GM13976 (cell line): ENCODE measurements around the gene MMD2.
"Not testable (repeated sequence)": the region's sequence is repeated elsewhere in the genome, so short reads cannot be mapped to it uniquely, and the experiment has no call there.

Experiments
- DNase-seq: peaks from one replicate; pipeline ENCODE4 v3.0.0; 2012; ENCODE audit warnings: low spot score
- in situ Hi-C: fragments of 300-500 bp; cut with MboI; formaldehyde crosslinking; loops from one replicate; pipeline ENCODE4 v1.12.0; 2022; ENCODE audit warnings: low sequenced_read_pairs, mixed read lengths, inconsistent platforms; ENCODE audit not compliant: unreplicated experiment
- TF ChIP-seq, protein P1 (sequence below): IDR thresholded peaks from 2 replicates; pipeline ENCODE4 v1.5.1; 2012; ENCODE audit warnings: borderline replicate concordance, mild to moderate bottlenecking; ENCODE audit not compliant: insufficient read depth; ENCODE audit errors: extremely low read depth, missing control alignments, control extremely low read depth

Gene MMD2

DNA sequence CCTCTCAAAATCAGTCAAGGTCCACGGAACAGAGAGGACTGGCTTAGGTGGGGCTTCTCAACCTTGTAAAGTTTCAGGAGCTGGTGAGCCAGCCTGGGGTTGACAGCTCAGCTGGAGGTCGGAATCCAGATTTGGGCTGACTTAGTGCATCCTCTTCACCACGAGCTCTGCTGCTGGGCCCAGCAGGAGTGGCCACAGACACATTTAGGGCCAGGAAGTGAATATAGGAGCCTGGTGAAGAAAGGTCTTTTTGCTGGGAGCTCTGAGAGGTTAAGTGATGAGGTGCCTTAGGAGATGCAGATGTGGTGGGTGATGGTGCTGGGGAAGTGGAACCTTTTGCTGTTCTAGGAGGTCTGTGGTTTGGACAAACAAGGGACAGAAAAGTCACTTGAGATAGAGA lies 39.3 kb upstream of the MMD2 start:
- TF ChIP-seq, protein P1, sequence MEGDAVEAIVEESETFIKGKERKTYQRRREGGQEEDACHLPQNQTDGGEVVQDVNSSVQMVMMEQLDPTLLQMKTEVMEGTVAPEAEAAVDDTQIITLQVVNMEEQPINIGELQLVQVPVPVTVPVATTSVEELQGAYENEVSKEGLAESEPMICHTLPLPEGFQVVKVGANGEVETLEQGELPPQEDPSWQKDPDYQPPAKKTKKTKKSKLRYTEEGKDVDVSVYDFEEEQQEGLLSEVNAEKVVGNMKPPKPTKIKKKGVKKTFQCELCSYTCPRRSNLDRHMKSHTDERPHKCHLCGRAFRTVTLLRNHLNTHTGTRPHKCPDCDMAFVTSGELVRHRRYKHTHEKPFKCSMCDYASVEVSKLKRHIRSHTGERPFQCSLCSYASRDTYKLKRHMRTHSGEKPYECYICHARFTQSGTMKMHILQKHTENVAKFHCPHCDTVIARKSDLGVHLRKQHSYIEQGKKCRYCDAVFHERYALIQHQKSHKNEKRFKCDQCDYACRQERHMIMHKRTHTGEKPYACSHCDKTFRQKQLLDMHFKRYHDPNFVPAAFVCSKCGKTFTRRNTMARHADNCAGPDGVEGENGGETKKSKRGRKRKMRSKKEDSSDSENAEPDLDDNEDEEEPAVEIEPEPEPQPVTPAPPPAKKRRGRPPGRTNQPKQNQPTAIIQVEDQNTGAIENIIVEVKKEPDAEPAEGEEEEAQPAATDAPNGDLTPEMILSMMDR = no peak
- DNase-seq = no peak
- in situ Hi-C loops = no loop called here

DNA sequence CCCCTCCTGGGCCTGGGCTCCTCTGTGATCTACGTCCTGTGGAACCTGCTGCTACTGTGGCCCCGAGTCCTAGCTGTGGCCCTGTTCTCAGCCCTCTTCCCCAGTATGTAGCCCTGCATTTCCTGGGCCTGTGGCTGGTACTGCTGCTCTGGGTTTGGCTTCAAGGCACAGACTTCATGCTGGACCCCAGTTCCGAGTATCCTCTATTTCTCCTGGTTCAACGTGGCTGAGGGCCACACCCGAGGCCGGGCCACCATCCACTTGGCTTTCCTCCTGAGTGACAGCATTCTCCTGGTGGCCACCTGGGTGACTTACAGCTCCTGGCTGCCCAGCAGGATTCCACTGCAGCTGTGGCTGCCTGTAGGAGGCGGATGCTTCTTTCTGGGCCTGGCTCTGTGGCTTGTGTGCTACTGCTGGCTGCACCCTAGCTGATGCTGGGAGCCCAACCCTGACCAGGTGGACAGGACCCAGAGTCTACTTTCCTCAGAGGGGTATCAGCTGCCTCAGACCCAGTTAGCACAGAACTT lies 37.8 kb upstream of the MMD2 start:
- TF ChIP-seq, protein P1 = no peak
- in situ Hi-C loops = no loop called here
- DNase-seq = no peak

DNA sequence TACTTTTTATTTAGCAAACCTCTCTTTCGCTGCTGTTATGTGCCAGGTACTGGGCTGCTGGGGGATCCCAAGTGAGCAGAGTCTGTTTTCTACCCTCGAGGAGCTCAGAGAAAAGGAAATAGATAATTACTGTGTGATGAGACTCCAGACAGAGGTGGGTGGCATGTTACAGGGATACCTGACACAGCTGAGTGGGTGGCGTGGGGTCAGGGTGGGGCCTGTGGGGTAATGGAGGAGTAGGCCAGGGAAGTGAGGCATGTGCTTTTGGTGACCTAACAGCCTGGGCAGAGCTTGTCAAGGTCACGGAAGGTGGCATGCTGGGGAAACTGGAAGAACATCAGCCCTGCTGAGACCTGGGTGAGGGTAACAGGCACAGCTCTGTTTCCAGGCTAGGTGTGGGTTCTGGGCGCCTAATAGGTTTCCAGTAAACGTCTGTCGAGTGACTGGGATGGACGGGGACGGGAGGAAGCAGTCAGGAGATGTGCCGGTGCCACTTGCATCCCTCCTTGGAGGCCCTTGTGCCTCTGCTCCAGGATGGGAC lies 36.5 kb upstream of the MMD2 start:
- TF ChIP-seq, protein P1 = no peak
- in situ Hi-C loops = no loop called here
- no peak for DNase-seq

DNA sequence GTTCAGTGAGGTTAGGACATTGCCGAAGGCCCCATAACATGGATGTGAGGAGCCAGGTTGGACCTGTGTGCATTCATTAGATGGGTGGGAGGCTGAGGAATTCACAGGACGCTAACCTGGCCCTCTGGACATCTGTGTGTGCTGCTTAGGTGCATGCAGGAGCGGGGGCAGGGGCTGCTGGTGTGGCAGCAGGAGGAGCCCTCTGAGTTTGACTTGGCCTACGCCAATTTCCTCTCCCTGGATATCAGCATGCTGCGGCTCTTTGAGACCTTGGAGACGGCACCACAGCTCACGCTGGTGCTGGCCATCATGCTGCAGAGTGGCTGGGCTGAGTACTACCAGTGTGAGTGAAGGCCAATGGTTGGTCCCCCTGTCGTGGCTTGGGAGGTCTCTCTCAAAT lies 34.5 kb upstream of the MMD2 start:
- TF ChIP-seq, protein P1 = no peak
- in situ Hi-C loops = no loop called here
- DNase-seq = no peak

DNA sequence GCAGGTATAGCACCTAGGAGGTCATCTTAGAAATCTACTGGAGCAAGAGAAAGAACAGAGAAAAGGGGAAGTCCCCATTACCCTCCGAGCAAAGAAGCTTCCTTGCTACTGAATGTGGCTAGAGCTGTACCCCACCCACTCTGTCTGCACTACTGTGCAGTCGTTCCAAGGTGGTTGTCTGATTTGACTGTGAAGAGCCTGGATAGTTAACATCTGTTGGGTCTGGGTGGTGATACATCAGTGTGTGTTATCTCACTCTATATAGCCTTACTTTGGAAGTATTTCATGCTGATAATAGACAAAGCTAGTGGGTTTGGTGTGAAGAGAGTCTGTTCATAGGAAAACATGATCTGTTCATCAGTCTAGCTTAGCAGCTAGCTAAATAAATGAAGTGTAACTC lies 23.8 kb upstream of the MMD2 start:
- in situ Hi-C loops, DNase-seq: not testable (repeated sequence)

DNA sequence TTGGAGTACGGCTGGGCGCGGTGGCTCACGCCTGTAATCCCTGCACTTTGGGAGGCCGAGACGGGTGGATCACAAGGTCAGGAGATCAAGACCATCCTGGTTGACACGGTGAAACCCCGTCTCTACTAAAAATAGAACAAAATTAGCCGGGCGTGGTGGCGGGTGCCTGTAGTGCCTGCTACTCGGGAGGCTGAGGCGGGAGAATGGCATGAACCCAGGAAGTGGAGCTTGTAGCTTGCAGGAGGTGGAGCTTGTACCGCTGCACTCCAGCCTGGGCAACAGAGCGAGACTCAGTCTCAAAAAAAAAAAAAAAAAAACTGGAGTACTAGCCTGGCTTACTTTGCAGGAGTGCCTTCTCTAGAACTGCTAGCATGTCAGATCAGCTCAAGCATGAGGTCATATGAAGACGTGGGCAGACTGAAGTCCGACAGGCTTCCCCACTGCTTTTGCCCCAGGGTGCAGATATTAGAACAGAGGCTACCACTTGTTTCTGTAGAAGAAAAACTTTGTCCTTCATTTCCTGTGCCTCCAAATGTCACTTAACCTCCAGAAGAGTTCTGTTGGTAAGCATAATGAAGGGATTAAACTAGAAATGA lies 22.4 kb upstream of the MMD2 start:
- in situ Hi-C loops, DNase-seq: not testable (repeated sequence)

DNA sequence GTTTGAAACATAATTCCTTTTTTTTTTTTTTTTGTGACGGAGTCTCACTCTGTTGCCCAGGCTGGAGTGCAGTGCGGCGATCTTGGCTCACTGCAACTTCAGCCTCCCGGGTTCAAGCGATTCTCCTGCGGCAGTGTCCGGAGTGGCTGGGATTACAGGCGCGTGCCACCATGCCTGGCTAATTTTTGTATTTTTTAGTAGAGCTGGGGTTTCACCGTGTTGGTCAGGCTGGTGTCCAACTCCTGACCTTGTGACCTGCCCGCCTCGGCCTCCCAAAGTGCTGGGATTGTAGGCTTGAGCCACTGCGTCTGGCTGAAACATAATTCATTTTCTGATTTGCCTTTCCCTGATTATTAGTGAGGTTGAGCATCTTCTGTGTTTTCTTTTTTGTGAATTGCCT lies 16.6 kb upstream of the MMD2 start:
- in situ Hi-C loops, DNase-seq: not testable (repeated sequence)

DNA sequence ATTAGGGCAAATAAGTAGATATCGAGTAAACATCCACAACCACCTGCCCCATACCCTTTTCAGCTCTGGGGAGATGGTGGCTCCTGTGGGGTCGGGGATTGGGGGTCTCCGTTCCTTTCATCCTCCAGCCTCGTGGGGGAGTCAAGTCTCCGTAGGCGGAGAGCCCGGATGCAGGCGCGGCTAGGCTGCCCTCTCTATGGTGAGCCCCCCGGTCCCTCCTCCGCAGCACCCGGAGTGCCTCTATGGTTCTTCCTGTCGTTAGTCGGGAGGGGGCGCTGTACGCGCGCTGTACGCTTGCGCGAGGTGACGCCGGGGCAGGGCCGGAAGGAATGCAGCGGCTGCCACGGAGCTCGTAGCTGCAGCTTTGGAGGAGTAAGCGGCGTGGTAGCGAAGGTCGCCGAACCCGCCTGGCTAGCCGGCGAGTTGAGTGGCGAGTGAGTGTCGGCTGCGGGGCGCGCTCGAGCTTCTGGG lies 14.8 kb upstream of the MMD2 start:
- peak; percentile 90 for DNase-seq
- in situ Hi-C loops = no loop called here
- TF ChIP-seq, protein P1 = peak; percentile 81

DNA sequence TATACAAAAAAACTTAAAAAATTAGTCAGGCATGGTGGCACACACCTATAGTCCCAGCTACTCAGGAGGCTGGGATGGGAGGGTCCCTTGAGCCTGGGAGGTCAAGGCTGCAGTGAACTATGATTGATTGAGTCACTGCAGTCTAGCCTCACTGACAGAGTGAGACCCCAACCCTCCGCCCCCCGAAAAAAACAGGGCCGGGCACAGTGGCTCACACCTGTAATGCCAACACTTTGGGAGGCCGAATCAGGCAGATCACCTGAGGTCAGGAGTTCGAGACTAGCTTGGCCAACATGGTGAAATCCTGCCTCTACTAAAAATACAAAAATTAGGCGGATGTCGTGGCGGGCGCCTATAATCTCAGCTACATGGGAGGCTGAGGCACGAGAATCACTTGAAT lies 13.5 kb upstream of the MMD2 start:
- DNase-seq, in situ Hi-C loops: not testable (repeated sequence)
